Right lobe of liver (tissue), 6 donors: ENCODE measurements around the gene TSPAN31. TPM values are rescaled to one million over a fixed set of nuclear protein-coding genes. Genes with fewer than 3 reads are reported as not detected.

Experiments used
- ATAC-seq, 4 donors: fragments of 200-7000 bp; cut with Tn5 transposase; one replicate each; pipeline ENCODE4 v1.9.1; 2020; ENCODE audit warnings: mild to moderate bottlenecking in 4 of 4, moderate library complexity in 4 of 4
- DNase-seq, 3 donors: peaks; one replicate each; pipeline ENCODE4 v3.0.0-alpha.2; 2020
- H3K27ac ChIP-seq, 3 donors: fragments of 200-600 bp; one replicate each; pipeline ENCODE4 v1.8.0; 2022
- H3K27me3 ChIP-seq, 2 donors: fragments of 200-600 bp; one replicate each; pipeline ENCODE4 v1.8.0; 2022
- H3K36me3 ChIP-seq, 4 donors: fragments of 200-600 bp; sonication (generic) in 1 of 4; one replicate each; pipeline versions ENCODE4 v1.5.1 to v1.8.0; 2017 to 2022; ENCODE audit warnings: control low read depth in 1 of 4
- H3K4me1 ChIP-seq, 4 donors: fragments of 200-600 bp; sonication (generic) in 1 of 4; one replicate each; pipeline versions ENCODE4 v1.5.1 to v1.8.0; 2017 to 2022; ENCODE audit warnings: control low read depth in 1 of 4
- H3K4me3 ChIP-seq, 3 donors: fragments of 200-600 bp; one replicate each; pipeline ENCODE4 v1.8.0; 2022
- H3K9me3 ChIP-seq, 4 donors: fragments of 200-600 bp; sonication (generic) in 1 of 4; one replicate each; pipeline versions ENCODE4 v1.5.1 to v1.8.0; 2017 to 2022; ENCODE audit warnings: control low read depth in 1 of 4
- CTCF ChIP-seq, 4 donors: fragments of 200-600 bp in 3 of 4; fragments of 450-650 bp in 1 of 4; IDR thresholded peaks; one replicate each; pipeline versions ENCODE4 v1.5.1 to v1.8.0; 2016 to 2022; ENCODE audit warnings: antibody characterized with exemption in 4 of 4, mild to moderate bottlenecking in 2 of 4
- POLR2A ChIP-seq: fragments of 450-650 bp; IDR thresholded peaks from one replicate; pipeline ENCODE4 v1.6.1; 2017; ENCODE audit warnings: antibody characterized with exemption, mild to moderate bottlenecking
- WGBS: methylation state at CpG from one replicate; pipeline ENCODE4 v1.1.6; 2018; ENCODE audit warnings: low coverage, low lambda C conversion rate; ENCODE audit not compliant: insufficient coverage; ENCODE audit errors: missing lambda C conversion rate; 5-methylcytosine and 5-hydroxymethylcytosine counted together
- intact Hi-C, 2 donors: fragments of 100-400 bp; cut with DNase I; formaldehyde crosslinking; loops; one replicate each; pipeline versions ENCODE4 v1.11.2 to v1.14.1; 2022
- total RNA-seq, 6 experiments: library from RNA; depleted of rRNA in 2 of 6; stranded (reverse); fragments of >200 nt in 2 of 6; fragmentation: NEBNext Ultra II Directional in 3 of 6; extraction: Animal tissue kit (Norgen Biotek cat#: 25700) in 3 of 6; gene quantifications; one replicate each; pipeline versions ENCODE4 v1.1.0 to v1.2.4, GENCODE V29; 2016 to 2023
- donor health status: DM: no; HTN: yes; CAD: no.
- donor health status: DM: no; HTN: no; CAD: no.
- donor health status: DM: no; HTN: no; CAD: no.
- donor health status: DM: no; HTN: yes; CAD: no.
- donor health status: DM: no; HTN: yes; CAD: no.

Gene TSPAN31
- total RNA-seq, 6 experiments from 2014 or later = 15.1 to 34.4 (median 20.6) TPM

DNA sequence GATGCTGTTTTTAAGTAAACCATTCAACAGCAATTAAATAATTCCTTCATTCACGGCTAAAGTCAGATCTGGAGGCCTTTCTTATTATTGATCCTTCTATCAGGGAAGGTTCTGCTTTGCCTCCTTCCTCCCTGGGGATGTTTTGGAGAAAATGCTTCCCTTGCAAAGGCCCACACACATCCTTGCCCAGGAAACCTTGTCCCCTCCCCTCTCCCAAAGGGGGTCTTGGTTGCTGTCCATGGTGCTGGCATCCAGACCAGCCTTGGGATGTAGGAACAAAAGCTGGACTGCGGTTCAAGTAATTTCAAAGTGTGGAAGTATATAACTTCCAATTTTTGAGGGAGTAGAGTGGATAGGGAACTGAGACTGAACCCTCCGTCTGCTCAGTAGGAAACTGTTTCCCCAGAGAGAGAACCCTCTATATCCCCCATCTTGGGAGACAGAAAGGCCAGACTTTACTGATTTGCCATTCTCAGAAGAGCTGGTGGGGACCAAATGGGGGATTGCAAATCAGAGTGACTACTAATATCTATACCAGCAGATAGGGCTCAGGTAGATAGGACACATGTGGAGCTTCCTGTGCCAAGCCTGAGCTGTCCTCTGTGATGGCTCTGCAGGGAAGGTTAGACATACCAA lies 15.6 kb downstream of the TSPAN31 start:
- Histone ChIP-seq H3K9me3 (no peaks in the 10 kb centered on the region), H3K27ac (no peak overlapping the region), H3K27me3 (peaks cover 4 to 9% of the 10 kb centered on the region in 2 donors), H3K4me1 (peaks cover 0 to 18% (median 0%) of the 10 kb centered on the region in 4 donors), H3K36me3 (no peaks in the 10 kb centered on the region), H3K4me3 (no peak overlapping the region)
- 89% methylated on average over 3 of the region's 3 CpGs for WGBS
- TF ChIP-seq POLR2A (no peak), CTCF (IDR thresholded peaks at IDR 0.05) (no peak)
- ATAC-seq = no peak
- DNase-seq = no peak
- intact Hi-C loops = no loop called here

DNA sequence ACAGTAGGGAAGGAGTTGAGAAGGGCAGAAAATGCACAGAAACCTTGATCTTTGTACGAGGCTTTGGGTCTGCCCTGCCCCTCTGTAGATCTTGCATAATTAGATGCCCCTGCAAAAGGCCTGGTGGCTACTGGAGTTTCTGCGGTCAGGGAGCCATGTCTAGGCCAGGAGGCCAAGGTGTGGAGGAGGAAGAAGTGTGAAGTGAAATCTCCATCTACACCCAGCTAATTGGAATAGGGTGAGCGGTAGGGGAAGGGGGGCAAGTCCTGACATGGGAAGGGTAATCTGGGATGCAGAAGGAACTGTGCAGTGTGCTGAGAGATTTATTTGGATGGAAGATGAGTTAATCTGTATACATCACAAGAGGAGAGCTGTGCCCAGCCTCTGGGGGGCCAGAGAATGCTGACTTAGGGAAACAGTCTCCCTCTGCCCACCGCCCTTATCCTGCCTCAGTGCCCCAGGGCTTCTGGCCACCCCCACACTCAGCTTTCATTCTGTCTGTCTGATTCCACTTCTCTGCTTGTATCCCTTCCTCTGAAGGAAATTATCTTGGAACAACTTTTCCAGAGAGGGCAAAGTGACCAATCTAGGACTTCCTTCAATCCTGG lies 16.7 kb downstream of the TSPAN31 start:
- intact Hi-C loops = no loop called here
- TF ChIP-seq CTCF (IDR thresholded peaks at IDR 0.05) = no peak
- H3K4me3 ChIP-seq = no peak overlapping the region
- peaks cover 4 to 9% of the 10 kb centered on the region in 2 donors for H3K27me3 ChIP-seq
- H3K9me3 ChIP-seq = no peaks in the 10 kb centered on the region
- no peak for ATAC-seq
- WGBS = 75% methylated on average over 4 of the region's 4 CpGs
- H3K36me3 ChIP-seq = no peaks in the 10 kb centered on the region
- DNase-seq = no peak
- no peak overlapping the region for H3K27ac ChIP-seq
- H3K4me1 ChIP-seq = peaks cover 0 to 19% (median 0%) of the 10 kb centered on the region in 4 donors

- TF ChIP-seq POLR2A (no peak), CTCF (IDR thresholded peaks at IDR 0.05) (no peak)
- peaks cover 0 to 16% (median 0%) of the 10 kb centered on the region in 4 donors for H3K4me1 ChIP-seq
- peaks cover 4 to 9% of the 10 kb centered on the region in 2 donors for H3K27me3 ChIP-seq
- H3K36me3 ChIP-seq = no peaks in the 10 kb centered on the region
- ATAC-seq (no peak), DNase-seq (no peak)
- intact Hi-C loops = no loop called here
- H3K9me3 ChIP-seq = no peaks in the 10 kb centered on the region
- 83% methylated on average over 2 of the region's 2 CpGs for WGBS
- H3K4me3 ChIP-seq = no peak overlapping the region
- no peak overlapping the region for H3K27ac ChIP-seq
Observed at GRCh38 chr12:57762463-57762862, 17.6 kb downstream of the TSPAN31 start.

- Histone ChIP-seq H3K27ac (no peak overlapping the region), H3K36me3 (no peaks in the 10 kb centered on the region), H3K9me3 (no peaks in the 10 kb centered on the region), H3K4me3 (no peak overlapping the region), H3K27me3 (peaks cover 4 to 9% of the 10 kb centered on the region in 2 donors), H3K4me1 (peaks cover 0 to 16% (median 0%) of the 10 kb centered on the region in 4 donors)
- no peak for TF ChIP-seq POLR2A
- no peak for TF ChIP-seq CTCF (IDR thresholded peaks at IDR 0.05)
- WGBS = 80% methylated on average over 4 of the region's 6 CpGs
- intact Hi-C loops = no loop called here
- DNase-seq = no peak
- ATAC-seq = no peak
Observed at GRCh38 chr12:57763881-57764661, 19.2 kb downstream of the TSPAN31 start.
